Measurements from ENCODE around the gene HOXA3.

- no peak for TF ChIP-seq SUZ12 (IDR thresholded peaks at IDR 0.05; ENCODE audit: low read length)
- TF ChIP-seq ATF2 (IDR thresholded peaks at IDR 0.05; ENCODE audit: low read length), result no peak
- TF ChIP-seq, protein P1, sequence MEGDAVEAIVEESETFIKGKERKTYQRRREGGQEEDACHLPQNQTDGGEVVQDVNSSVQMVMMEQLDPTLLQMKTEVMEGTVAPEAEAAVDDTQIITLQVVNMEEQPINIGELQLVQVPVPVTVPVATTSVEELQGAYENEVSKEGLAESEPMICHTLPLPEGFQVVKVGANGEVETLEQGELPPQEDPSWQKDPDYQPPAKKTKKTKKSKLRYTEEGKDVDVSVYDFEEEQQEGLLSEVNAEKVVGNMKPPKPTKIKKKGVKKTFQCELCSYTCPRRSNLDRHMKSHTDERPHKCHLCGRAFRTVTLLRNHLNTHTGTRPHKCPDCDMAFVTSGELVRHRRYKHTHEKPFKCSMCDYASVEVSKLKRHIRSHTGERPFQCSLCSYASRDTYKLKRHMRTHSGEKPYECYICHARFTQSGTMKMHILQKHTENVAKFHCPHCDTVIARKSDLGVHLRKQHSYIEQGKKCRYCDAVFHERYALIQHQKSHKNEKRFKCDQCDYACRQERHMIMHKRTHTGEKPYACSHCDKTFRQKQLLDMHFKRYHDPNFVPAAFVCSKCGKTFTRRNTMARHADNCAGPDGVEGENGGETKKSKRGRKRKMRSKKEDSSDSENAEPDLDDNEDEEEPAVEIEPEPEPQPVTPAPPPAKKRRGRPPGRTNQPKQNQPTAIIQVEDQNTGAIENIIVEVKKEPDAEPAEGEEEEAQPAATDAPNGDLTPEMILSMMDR (IDR thresholded peaks at IDR 0.05; ENCODE audit: control extremely low read depth in 1 of 3, insufficient read depth in 1 of 3, low read depth in 1 of 3, low read length in 3 of 3), result no peak
- no peak for TF ChIP-seq RAD21 (IDR thresholded peaks at IDR 0.05 in 1 of 2, conservative IDR thresholded peaks at IDR 0.05 in 1 of 2; ENCODE audit: low read depth in 2 of 2, low read length in 2 of 2)
These were observed 71.4 kb downstream of the HOXA3 start for GRCh38 chr7:27080844-27081436.
